OCI-LY7 (cell line): ENCODE data around the gene BUD13. TPM values are rescaled to one million over a fixed set of nuclear protein-coding genes. Genes with fewer than 3 reads are reported as not detected.

Experiments used
- BruUV-seq: library from RNA; stranded (reverse); fragments of 400-500 nt; replicated peaks from 2 replicates; lab custom pipeline; 2021; lab: Mats Ljungman, UMichigan
- CTCF ChIA-PET: fragments of 300-600 bp; sonication (Branson Sonifier 250); formaldehyde crosslinking; loops from one replicate; lab custom pipeline; 2022; ENCODE audit warnings: antibody characterized with exemption; ENCODE audit not compliant: unreplicated experiment; lab: Charles Lee
- POLR2A ChIA-PET: fragments of 300-600 bp; sonication (Branson Sonifier 250); formaldehyde crosslinking; loops from one replicate; lab custom pipeline; 2022; ENCODE audit warnings: antibody characterized with exemption; lab: Charles Lee
- DNase-seq: peaks from one replicate; pipeline ENCODE4 v3.0.0-alpha.2; 2015; ENCODE audit warnings: low spot score
- H2AFZ ChIP-seq: fragments of 200-600 bp; sonication (generic), shearing (Covaris generic); 2 replicates; pipeline ENCODE4 v1.6.1; 2014; ENCODE audit warnings: mild to moderate bottlenecking, antibody characterized with exemption, low read length, moderate library complexity
- H3K27ac ChIP-seq: fragments of 200-600 bp; sonication (generic); 2 replicates; pipeline ENCODE4 v1.5.1; 2014; ENCODE audit warnings: mixed run types, low read depth, mild to moderate bottlenecking, moderate library complexity, low read length, inconsistent platforms; ENCODE audit not compliant: poor library complexity, severe bottlenecking
- H3K36me3 ChIP-seq: fragments of 200-600 bp; sonication (generic); 2 replicates; pipeline ENCODE4 v1.6.1; 2014; ENCODE audit warnings: mild to moderate bottlenecking, antibody characterized with exemption, low read length, moderate library complexity, mixed read lengths; ENCODE audit not compliant: insufficient read depth
- H3K4me1 ChIP-seq: fragments of 200-600 bp; sonication (generic); 2 replicates; pipeline ENCODE4 v1.5.1; 2014; ENCODE audit warnings: mild to moderate bottlenecking, low read length; ENCODE audit not compliant: insufficient read depth, poor library complexity, severe bottlenecking
- H3K4me2 ChIP-seq: fragments of 200-600 bp; sonication (generic); 2 replicates; pipeline ENCODE4 v1.6.1; 2014; ENCODE audit warnings: mild to moderate bottlenecking, low read length
- H3K4me3 ChIP-seq: fragments of 200-600 bp; sonication (generic); 2 replicates; pipeline ENCODE4 v1.5.1; 2014; ENCODE audit warnings: mild to moderate bottlenecking, low read depth, low read length; ENCODE audit not compliant: poor library complexity, severe bottlenecking
- H3K79me2 ChIP-seq: fragments of 200-600 bp; sonication (generic); 2 replicates; pipeline ENCODE4 v1.6.1; 2016; ENCODE audit warnings: low read depth, mild to moderate bottlenecking, low read length, moderate library complexity, mixed read lengths; ENCODE audit not compliant: insufficient read depth
- H3K9me2 ChIP-seq: fragments of 200-600 bp; sonication (generic); 2 replicates; pipeline ENCODE4 v1.6.1; 2016; ENCODE audit warnings: mild to moderate bottlenecking, low read length, mixed read lengths; ENCODE audit not compliant: insufficient read depth
- H3K9me3 ChIP-seq: fragments of 200-600 bp; sonication (generic); 2 replicates; pipeline ENCODE4 v1.6.1; 2014; ENCODE audit warnings: mild to moderate bottlenecking, mixed run types, low read length, mixed read lengths
- H4K20me1 ChIP-seq: fragments of 200-600 bp; sonication (generic); 2 replicates; pipeline ENCODE4 v1.6.1; 2014; ENCODE audit warnings: mild to moderate bottlenecking, antibody characterized with exemption, low read length, moderate library complexity, mixed read lengths; ENCODE audit not compliant: insufficient read depth
- CTCF ChIP-seq: fragments of 200-600 bp; sonication (generic); conservative IDR thresholded peaks from 2 replicates; pipeline ENCODE4 v1.5.1; 2014; ENCODE audit warnings: mild to moderate bottlenecking, antibody characterized with exemption, low read length, moderate library complexity, mixed read lengths
- EZH2phosphoT487 ChIP-seq: fragments of 200-600 bp; sonication (generic); IDR thresholded peaks from 2 replicates; pipeline ENCODE4 v1.6.1; 2018; ENCODE audit warnings: low read depth, borderline replicate concordance, mild to moderate bottlenecking, mixed run types, antibody characterized with exemption, low read length, moderate library complexity, mixed read lengths
- intact Hi-C: fragments of 100-400 bp; cut with micrococcal nuclease; formaldehyde crosslinking; loops from one replicate; pipeline ENCODE4 v1.10.0; 2022; ENCODE audit not compliant: unreplicated experiment
- total RNA-seq, 2 experiments: library from RNA; depleted of rRNA in 1 of 2; stranded (reverse); fragments of >200 nt in 1 of 2; shearing (Covaris generic) in 1 of 2; gene quantifications; 2 replicates each; pipeline ENCODE4 v1.2.3, GENCODE V29; 2014 to 2022

Gene BUD13
- total RNA-seq, 2 experiments from 2014 or later = 28.6 to 30.3 TPM

- intact Hi-C loops = no loop called here
- Histone ChIP-seq H3K4me2 (no peak overlapping the region), H3K79me2 (no peaks in the 10 kb centered on the region), H4K20me1 (no peaks in the 10 kb centered on the region), H3K36me3 (no peaks in the 10 kb centered on the region), H3K27ac (no peak overlapping the region), H3K9me3 (no peaks in the 10 kb centered on the region), H3K9me2 (no peaks in the 10 kb centered on the region), H2AFZ (no peak overlapping the region), H3K4me3 (no peak overlapping the region), H3K4me1 (no peaks in the 10 kb centered on the region)
- BruUV-seq = no TSS peak
- ChIA-PET CTCF (no interaction called here), POLR2A (no interaction called here)
- no peak for DNase-seq
- TF ChIP-seq EZH2phosphoT487 = no peak
- TF ChIP-seq CTCF = no peak
These were observed 65.0 kb downstream of the BUD13 start for GRCh38 chr11:116707746-116708145.

GRCh38 chr11:116707161-116707629 is 65.6 kb downstream of the BUD13 start:
- H2AFZ ChIP-seq = no peak overlapping the region
- CTCF ChIA-PET = no interaction called here
- POLR2A ChIA-PET = no interaction called here
- H3K9me3 ChIP-seq = no peaks in the 10 kb centered on the region
- no peak for TF ChIP-seq EZH2phosphoT487
- TF ChIP-seq CTCF = no peak
- no TSS peak for BruUV-seq
- no peak overlapping the region for H3K4me3 ChIP-seq
- H3K4me1 ChIP-seq = no peaks in the 10 kb centered on the region
- no peaks in the 10 kb centered on the region for H3K36me3 ChIP-seq
- no peak for DNase-seq
- no peak overlapping the region for H3K4me2 ChIP-seq
- no peaks in the 10 kb centered on the region for H3K9me2 ChIP-seq
- no peak overlapping the region for H3K27ac ChIP-seq
- intact Hi-C loops = no loop called here
- no peaks in the 10 kb centered on the region for H4K20me1 ChIP-seq
- no peaks in the 10 kb centered on the region for H3K79me2 ChIP-seq

- no peaks in the 10 kb centered on the region for H3K9me2 ChIP-seq
- no peaks in the 10 kb centered on the region for H3K79me2 ChIP-seq
- no peak overlapping the region for H2AFZ ChIP-seq
- peak; percentile 5 for DNase-seq
- CTCF ChIA-PET = no interaction called here
- no peaks in the 10 kb centered on the region for H3K36me3 ChIP-seq
- BruUV-seq = no TSS peak
- no peak overlapping the region for H3K27ac ChIP-seq
- H3K4me3 ChIP-seq = no peak overlapping the region
- intact Hi-C loops = no loop called here
- H3K4me1 ChIP-seq = no peaks in the 10 kb centered on the region
- no peaks in the 10 kb centered on the region for H4K20me1 ChIP-seq
- no peaks in the 10 kb centered on the region for H3K9me3 ChIP-seq
- POLR2A ChIA-PET = no interaction called here
- no peak overlapping the region for H3K4me2 ChIP-seq
- TF ChIP-seq CTCF (no peak), EZH2phosphoT487 (no peak)
These were observed 69.4 kb downstream of the BUD13 start for GRCh38 chr11:116703421-116703820.
